ENCODE measurements around the gene GP9.

GRCh38 chr3:129033633-129034321 is 26.8 kb upstream of the GP9 start:
- no peak for TF ChIP-seq POLR2AphosphoS5 (IDR thresholded peaks at IDR 0.05; ENCODE audit: low read depth, low read length)
- TF ChIP-seq, protein P1, sequence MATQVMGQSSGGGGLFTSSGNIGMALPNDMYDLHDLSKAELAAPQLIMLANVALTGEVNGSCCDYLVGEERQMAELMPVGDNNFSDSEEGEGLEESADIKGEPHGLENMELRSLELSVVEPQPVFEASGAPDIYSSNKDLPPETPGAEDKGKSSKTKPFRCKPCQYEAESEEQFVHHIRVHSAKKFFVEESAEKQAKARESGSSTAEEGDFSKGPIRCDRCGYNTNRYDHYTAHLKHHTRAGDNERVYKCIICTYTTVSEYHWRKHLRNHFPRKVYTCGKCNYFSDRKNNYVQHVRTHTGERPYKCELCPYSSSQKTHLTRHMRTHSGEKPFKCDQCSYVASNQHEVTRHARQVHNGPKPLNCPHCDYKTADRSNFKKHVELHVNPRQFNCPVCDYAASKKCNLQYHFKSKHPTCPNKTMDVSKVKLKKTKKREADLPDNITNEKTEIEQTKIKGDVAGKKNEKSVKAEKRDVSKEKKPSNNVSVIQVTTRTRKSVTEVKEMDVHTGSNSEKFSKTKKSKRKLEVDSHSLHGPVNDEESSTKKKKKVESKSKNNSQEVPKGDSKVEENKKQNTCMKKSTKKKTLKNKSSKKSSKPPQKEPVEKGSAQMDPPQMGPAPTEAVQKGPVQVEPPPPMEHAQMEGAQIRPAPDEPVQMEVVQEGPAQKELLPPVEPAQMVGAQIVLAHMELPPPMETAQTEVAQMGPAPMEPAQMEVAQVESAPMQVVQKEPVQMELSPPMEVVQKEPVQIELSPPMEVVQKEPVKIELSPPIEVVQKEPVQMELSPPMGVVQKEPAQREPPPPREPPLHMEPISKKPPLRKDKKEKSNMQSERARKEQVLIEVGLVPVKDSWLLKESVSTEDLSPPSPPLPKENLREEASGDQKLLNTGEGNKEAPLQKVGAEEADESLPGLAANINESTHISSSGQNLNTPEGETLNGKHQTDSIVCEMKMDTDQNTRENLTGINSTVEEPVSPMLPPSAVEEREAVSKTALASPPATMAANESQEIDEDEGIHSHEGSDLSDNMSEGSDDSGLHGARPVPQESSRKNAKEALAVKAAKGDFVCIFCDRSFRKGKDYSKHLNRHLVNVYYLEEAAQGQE (IDR thresholded peaks at IDR 0.05; ENCODE audit: insufficient read depth in 1 of 2, low read depth in 2 of 2, low read length in 2 of 2), result no peak
- no peak for TF ChIP-seq FOXP2 (optimal IDR thresholded peaks at IDR 0.05; ENCODE audit: borderline replicate concordance, extremely low read depth, extremely low read length, insufficient read depth)
- no peak for TF ChIP-seq TAF1 (IDR thresholded peaks at IDR 0.05; ENCODE audit: borderline replicate concordance, insufficient read depth, low read length)

All from PFSK-1 (cell line).